HFFc6 (cell line): ENCODE results near the gene GBX1. TPM values are rescaled to one million over a fixed set of nuclear protein-coding genes. Genes with fewer than 3 reads are reported as not detected.

Experiments used
- DNase-seq: peaks from one replicate; pipeline ENCODE4 v3.0.0-alpha.2; 2018
- H3K27ac Mint-ChIP-seq: 2 replicates; pipeline ENCODE4 v1.8.0; 2020; ENCODE audit warnings: mild to moderate bottlenecking, mixed read lengths
- H3K27me3 Mint-ChIP-seq: 2 replicates; pipeline ENCODE4 v1.8.0; 2021; ENCODE audit warnings: mild to moderate bottlenecking, moderate library complexity, mixed read lengths; ENCODE audit not compliant: insufficient read depth
- H3K36me3 Mint-ChIP-seq: 2 replicates; pipeline ENCODE4 v1.8.0; 2021; ENCODE audit warnings: low read depth, mixed read lengths
- H3K4me1 Mint-ChIP-seq: 2 replicates; pipeline ENCODE4 v1.8.0; 2020; ENCODE audit warnings: low read depth, mixed read lengths
- H3K4me3 Mint-ChIP-seq: 2 replicates; pipeline ENCODE4 v1.8.0; 2020; ENCODE audit warnings: mild to moderate bottlenecking, moderate library complexity, mixed read lengths
- H3K9me3 Mint-ChIP-seq: 2 replicates; pipeline ENCODE4 v1.8.0; 2020; ENCODE audit warnings: mild to moderate bottlenecking, mixed read lengths
- total RNA-seq, 6 experiments: library from RNA; stranded (reverse); fragmentation: NEBNext Ultra II Directional; extraction: Animal tissue kit (Norgen Biotek cat#: 25700); gene quantifications; 2 replicates in 1 of 6; 3 replicates in 5 of 6; pipeline ENCODE4 v1.2.3, GENCODE V29; 2021
- TF ChIP-seq, protein P1 (sequence below): fragments of 200-600 bp; sonication (generic); IDR thresholded peaks from 2 replicates; pipeline ENCODE4 v1.5.0; 2021; ENCODE audit warnings: antibody characterized with exemption, mild to moderate bottlenecking

The GBX1 gene
- total RNA-seq, 6 experiments from 2014 or later: not detected

DNA sequence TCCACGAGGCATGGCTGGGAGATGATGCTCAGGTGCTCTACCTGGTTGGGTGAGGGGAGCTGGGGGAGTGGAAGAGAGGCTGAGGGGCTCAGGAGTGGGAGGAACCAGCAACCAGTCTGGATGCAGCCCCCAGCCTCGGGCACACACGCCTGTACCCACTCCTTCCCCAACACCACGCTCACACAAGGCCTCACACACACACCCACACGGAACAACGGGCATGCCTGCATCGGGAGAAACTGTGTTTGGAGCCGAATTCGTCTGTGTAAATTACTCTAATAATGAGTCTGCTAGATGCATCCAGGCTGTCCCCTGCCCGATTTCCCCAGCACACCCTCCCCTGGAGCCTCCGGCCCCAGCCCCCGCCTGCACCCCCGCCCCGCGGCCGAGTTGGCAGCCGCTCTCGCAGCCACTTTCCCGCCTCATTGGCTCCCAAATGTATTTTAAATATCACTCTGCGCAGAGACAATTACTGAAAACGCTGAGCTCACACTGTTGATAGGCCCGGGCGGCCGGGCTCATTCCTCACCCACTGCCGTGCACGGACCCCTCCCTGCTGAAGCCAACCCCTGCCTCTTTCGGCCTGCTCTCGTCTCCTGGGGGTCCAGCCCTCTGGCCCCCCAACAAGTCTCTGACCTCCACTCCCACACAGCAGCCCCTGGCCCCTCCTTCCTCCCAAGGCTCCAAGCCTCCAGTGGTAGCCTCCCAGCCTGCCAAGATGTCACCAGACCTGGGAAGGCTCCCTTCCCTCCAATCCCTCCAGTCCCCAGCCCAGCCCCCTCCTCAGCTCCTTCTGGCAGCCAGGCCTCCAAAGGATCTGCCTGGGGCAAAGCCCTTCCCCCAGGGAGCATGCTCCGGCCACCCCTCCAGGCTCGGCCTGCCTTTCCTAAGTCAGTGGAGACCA, 31.7 kb upstream of the GBX1 start:
- no peak overlapping the region for H3K27ac Mint-ChIP-seq
- no peaks in the 10 kb centered on the region for H3K4me1 Mint-ChIP-seq
- no peak overlapping the region for H3K4me3 Mint-ChIP-seq
- H3K36me3 Mint-ChIP-seq: no peaks in the 10 kb centered on the region
- no peak for DNase-seq
- peaks cover 48% of the 10 kb centered on the region for H3K27me3 Mint-ChIP-seq
- H3K9me3 Mint-ChIP-seq: no peaks in the 10 kb centered on the region
- TF ChIP-seq, protein P1, sequence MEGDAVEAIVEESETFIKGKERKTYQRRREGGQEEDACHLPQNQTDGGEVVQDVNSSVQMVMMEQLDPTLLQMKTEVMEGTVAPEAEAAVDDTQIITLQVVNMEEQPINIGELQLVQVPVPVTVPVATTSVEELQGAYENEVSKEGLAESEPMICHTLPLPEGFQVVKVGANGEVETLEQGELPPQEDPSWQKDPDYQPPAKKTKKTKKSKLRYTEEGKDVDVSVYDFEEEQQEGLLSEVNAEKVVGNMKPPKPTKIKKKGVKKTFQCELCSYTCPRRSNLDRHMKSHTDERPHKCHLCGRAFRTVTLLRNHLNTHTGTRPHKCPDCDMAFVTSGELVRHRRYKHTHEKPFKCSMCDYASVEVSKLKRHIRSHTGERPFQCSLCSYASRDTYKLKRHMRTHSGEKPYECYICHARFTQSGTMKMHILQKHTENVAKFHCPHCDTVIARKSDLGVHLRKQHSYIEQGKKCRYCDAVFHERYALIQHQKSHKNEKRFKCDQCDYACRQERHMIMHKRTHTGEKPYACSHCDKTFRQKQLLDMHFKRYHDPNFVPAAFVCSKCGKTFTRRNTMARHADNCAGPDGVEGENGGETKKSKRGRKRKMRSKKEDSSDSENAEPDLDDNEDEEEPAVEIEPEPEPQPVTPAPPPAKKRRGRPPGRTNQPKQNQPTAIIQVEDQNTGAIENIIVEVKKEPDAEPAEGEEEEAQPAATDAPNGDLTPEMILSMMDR: no peak

DNA sequence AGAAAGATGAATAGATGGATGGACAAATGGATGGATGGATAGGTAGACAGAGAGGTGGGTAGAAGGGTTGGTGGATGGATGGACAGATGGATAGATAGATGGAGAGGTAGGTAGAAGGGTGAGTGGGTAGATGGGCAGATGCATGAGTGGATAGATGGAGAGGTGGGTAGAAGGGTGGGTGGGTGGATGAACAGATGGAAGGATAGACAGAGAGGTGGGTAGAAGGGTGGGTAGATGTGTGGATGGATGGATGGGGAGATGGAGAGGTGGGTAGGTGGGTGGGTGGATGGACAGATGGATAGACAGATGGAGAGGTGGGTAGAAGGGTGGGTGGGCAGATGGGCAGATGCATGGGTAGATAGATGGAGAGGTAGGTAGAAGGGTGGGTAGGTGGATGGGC, 30.4 kb upstream of the GBX1 start:
- H3K4me3 Mint-ChIP-seq: no peak overlapping the region
- H3K36me3 Mint-ChIP-seq: no peaks in the 10 kb centered on the region
- peaks cover 50% of the 10 kb centered on the region for H3K27me3 Mint-ChIP-seq
- DNase-seq: no peak
- TF ChIP-seq, protein P1: no peak
- no peaks in the 10 kb centered on the region for H3K4me1 Mint-ChIP-seq
- H3K27ac Mint-ChIP-seq: no peak overlapping the region
- H3K9me3 Mint-ChIP-seq: no peaks in the 10 kb centered on the region

DNA sequence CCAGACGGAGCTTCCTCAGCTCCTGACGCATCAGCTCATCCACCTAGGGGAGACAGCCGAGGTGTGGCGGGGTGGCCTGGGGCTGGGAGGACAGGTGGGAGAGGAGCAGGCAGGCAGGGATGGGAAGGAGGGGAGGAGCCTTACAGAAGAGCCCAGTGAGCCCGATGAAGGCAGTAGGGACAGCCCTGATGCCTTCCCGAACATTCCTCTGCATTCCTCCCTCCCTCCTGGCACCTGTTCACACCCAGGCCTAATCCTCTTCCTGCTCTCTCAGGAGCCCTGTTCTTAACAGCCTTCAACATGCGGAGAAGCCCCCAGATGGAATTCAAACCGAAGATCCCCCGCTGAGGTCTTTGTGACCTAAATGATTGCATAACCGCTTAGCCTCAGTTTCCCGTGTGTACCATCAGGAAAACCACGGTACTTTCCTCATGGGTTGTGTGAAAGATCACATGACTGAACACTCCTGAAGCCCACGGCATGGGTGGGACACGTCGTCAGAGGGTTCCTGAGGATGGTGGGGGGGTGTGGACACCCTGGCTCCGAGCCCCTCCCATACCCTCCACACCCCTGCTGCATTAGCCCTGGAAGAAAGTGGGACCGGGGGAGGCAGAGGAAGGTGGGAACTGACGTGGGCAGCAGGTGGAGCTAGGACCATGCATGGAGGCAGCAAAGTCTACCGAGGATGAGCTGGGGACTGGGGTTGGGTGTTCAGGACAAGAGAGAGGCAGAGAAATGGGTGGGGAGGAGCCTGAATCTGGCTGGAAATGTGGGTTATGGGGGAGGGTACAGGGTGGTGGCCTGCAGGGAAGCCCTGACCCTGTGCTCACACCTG, 28.3 kb upstream of the GBX1 start:
- TF ChIP-seq, protein P1: no peak
- Mint-ChIP-seq H3K4me1 (no peaks in the 10 kb centered on the region), H3K4me3 (no peak overlapping the region), H3K27me3 (peaks cover 43% of the 10 kb centered on the region), H3K27ac (no peak overlapping the region), H3K36me3 (no peaks in the 10 kb centered on the region), H3K9me3 (no peaks in the 10 kb centered on the region)
- DNase-seq: no peak

DNA sequence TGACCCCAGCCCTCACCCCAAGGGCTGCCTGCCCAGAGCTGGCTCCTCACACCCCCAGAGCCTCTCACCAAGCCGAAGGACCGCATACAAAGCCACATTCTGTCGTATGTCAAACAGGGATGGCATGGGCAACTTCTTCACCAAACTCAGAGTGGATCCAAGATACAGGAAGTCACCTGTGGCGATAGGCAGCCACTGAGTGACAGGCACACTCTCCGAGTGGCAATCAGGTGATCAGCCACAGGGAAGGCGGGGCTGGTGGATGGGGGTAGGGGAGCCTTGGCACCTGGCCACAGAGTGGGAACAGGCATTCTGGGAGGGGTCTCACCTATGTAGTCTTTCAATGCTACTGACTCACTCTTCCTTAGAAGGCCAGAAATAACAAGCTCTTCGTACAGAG, 26.7 kb upstream of the GBX1 start:
- H3K36me3 Mint-ChIP-seq: no peaks in the 10 kb centered on the region
- no peak for DNase-seq
- peaks cover 47% of the 10 kb centered on the region for H3K27me3 Mint-ChIP-seq
- no peaks in the 10 kb centered on the region for H3K4me1 Mint-ChIP-seq
- H3K27ac Mint-ChIP-seq: no peak overlapping the region
- no peaks in the 10 kb centered on the region for H3K9me3 Mint-ChIP-seq
- no peak overlapping the region for H3K4me3 Mint-ChIP-seq
- TF ChIP-seq, protein P1: no peak

DNA sequence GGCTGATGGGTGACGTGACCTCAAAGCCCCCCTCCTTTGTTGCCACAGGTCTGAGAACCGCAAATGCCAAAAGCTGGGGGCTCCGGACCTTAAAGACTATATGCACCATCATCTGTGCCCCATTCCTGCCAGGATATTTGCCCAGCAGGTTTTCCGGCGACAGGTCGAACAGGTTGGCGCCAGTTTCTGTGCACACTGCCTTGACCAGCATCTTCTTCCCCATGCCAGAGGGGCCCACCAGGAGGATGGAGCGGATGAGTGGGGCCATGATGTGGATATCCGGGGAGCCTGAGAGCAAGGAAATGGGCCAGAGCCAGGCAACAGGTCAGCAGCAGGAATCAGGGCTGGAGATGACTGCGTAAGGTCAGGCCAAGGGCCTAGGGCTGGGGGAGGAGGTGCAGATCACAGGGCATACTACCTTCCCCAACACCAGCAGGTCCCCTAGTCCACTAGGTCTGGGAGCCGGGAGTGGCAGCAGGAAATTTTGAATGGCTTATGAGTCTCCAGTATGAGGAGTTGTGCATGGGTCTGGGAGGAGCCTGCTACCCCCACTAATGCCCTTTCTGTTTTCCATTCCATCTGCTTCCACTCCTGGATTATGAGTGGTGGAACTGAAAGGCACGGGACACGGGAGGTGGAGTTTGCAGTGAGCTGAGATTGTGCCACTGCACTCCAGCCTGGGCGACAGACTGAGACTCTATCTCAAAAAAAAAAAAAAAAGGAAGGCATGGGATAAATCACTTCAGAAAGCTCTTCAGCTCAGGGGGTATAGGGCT, 25.9 kb upstream of the GBX1 start:
- DNase-seq: no peak
- no peak overlapping the region for H3K4me3 Mint-ChIP-seq
- no peaks in the 10 kb centered on the region for H3K36me3 Mint-ChIP-seq
- H3K4me1 Mint-ChIP-seq: no peaks in the 10 kb centered on the region
- TF ChIP-seq, protein P1: no peak
- H3K9me3 Mint-ChIP-seq: no peaks in the 10 kb centered on the region
- peaks cover 50% of the 10 kb centered on the region for H3K27me3 Mint-ChIP-seq
- no peak overlapping the region for H3K27ac Mint-ChIP-seq
